ENCODE results near the gene FXN. TPM values are rescaled to one million over a fixed set of nuclear protein-coding genes. Genes with fewer than 3 reads are reported as not detected.

The FXN gene
- total RNA-seq, 1 donor = 6.5 TPM

- DNase-seq (ENCODE audit: low read depth in 2 of 3, low spot score in 2 of 3) = no peak
These were observed 98.9 kb downstream of the FXN start for GRCh38 chr9:69134412-69134811.

- no peak for DNase-seq (ENCODE audit: low read depth in 2 of 3, low spot score in 2 of 3)
These were observed 100.6 kb downstream of the FXN start for GRCh38 chr9:69136185-69136584.

GRCh38 chr9:69136779-69137178, 101.2 kb downstream of the FXN start:
- no peak for DNase-seq (ENCODE audit: low read depth in 2 of 3, low spot score in 2 of 3)

GRCh38 chr9:69137311-69137710, 101.8 kb downstream of the FXN start:
- DNase-seq (ENCODE audit: low read depth in 2 of 3, low spot score in 2 of 3) = no peak

GRCh38 chr9:69139596-69139995, 104.0 kb downstream of the FXN start:
- no peak for DNase-seq (ENCODE audit: low read depth in 2 of 3, low spot score in 2 of 3)

GRCh38 chr9:69140123-69140735, 104.7 kb downstream of the FXN start:
- DNase-seq (ENCODE audit: low read depth in 2 of 3, low spot score in 2 of 3) = no peak

- DNase-seq (ENCODE audit: low read depth in 2 of 3, low spot score in 2 of 3) = no peak
These were observed 106.3 kb downstream of the FXN start for GRCh38 chr9:69141851-69142250.

- no peak for DNase-seq (ENCODE audit: low read depth in 2 of 3, low spot score in 2 of 3)
These were observed 107.7 kb downstream of the FXN start for GRCh38 chr9:69143291-69143690.

GRCh38 chr9:69145144-69145715, 109.7 kb downstream of the FXN start:
- DNase-seq (ENCODE audit: low read depth in 2 of 3, low spot score in 2 of 3) = no peak

GRCh38 chr9:69147041-69147834, 111.7 kb downstream of the FXN start:
- no peak for DNase-seq (ENCODE audit: low read depth in 2 of 3, low spot score in 2 of 3)

- peak in 2 of 3 donors; percentile 29 to 56 for DNase-seq (ENCODE audit: low read depth in 2 of 3, low spot score in 2 of 3)
These were observed 113.8 kb downstream of the FXN start for GRCh38 chr9:69149321-69149807.

Small RNA genes lying within 50 kb of the gene (small RNA-seq; reads per million reads assigned to genes)
- gene AL162730.1 = not detected

Other genes starting within 250 kb of the FXN start
- gene PRKACG, start 21.6 kb upstream of the FXN start, total RNA-seq = under 0.01 TPM
- gene TJP2, start 138.5 kb downstream of the FXN start, total RNA-seq = 34.7 TPM